Psoas muscle (tissue), 8 donors: ENCODE data around the gene RPL5. TPM values are rescaled to one million over a fixed set of nuclear protein-coding genes. Genes with fewer than 3 reads are reported as not detected.

Experiments
- ATAC-seq, 4 donors: fragments of 200-7000 bp; cut with Tn5 transposase; one replicate each; pipeline ENCODE4 v1.9.1; 2020; ENCODE audit warnings: moderate library complexity in 3 of 4, mild to moderate bottlenecking in 2 of 4
- DNase-seq, 2 donors: peaks; one replicate each; pipeline ENCODE4 v3.0.0-alpha.2; 2020
- H3K27ac ChIP-seq: fragments of 200-600 bp; one replicate; pipeline ENCODE4 v1.8.0; 2022
- H3K27me3 ChIP-seq, 3 donors: fragments of 200-600 bp in 1 of 3; one replicate each; pipeline versions ENCODE4 v1.6.1 to v1.8.0; 2013 to 2022; ENCODE audit warnings: low read length in 2 of 3, mild to moderate bottlenecking in 2 of 3, moderate library complexity in 1 of 3; ENCODE audit not compliant: insufficient read depth in 3 of 3
- H3K36me3 ChIP-seq, 2 donors: fragments of 200-600 bp in 1 of 2; one replicate each; pipeline versions ENCODE4 v1.6.1 to v1.8.0; 2013 to 2022; ENCODE audit warnings: low read depth in 1 of 2, mild to moderate bottlenecking in 1 of 2, moderate library complexity in 1 of 2; ENCODE audit not compliant: insufficient read depth in 1 of 2
- H3K4me1 ChIP-seq: fragments of 200-600 bp; one replicate; pipeline ENCODE4 v1.8.0; 2022
- H3K4me3 ChIP-seq: fragments of 200-600 bp; one replicate; pipeline ENCODE4 v1.8.0; 2022; ENCODE audit warnings: mild to moderate bottlenecking
- H3K9me3 ChIP-seq: fragments of 200-600 bp; one replicate; pipeline ENCODE4 v1.8.0; 2022
- CTCF ChIP-seq: fragments of 200-600 bp; IDR thresholded peaks from one replicate; pipeline ENCODE4 v1.8.0; 2022; ENCODE audit warnings: antibody characterized with exemption
- WGBS, 3 donors: extraction: QIAGEN DNeasy Blood & Tissue Kit; methylation state at CpG; one replicate each; pipeline versions ENCODE4 v1.1.6 to v1.1.7; 2013; 5-methylcytosine and 5-hydroxymethylcytosine counted together
- intact Hi-C, 2 donors: fragments of 100-400 bp; cut with DNase I; formaldehyde crosslinking; loops; one replicate each; pipeline versions ENCODE4 v1.11.0 to v1.14.2; 2022
- polyA plus RNA-seq, 3 donors: library from polyadenylated mRNA; stranded (reverse); fragments of 200-250 nt; gene quantifications; one replicate each; pipeline ENCODE4 v1.2.3, GENCODE V29; 2013
- total RNA-seq, 4 donors: library from RNA; stranded (reverse); fragmentation: NEBNext Ultra II Directional in 2 of 4; extraction: Animal tissue kit (Norgen Biotek cat#: 25700) in 2 of 4; gene quantifications; one replicate each; pipeline versions ENCODE4 v1.2.1 to v1.2.4, GENCODE V29; 2021 to 2023
- donor health status: healthy with polysubstance abuse.
- donor health status: DM: no; HTN: no; CAD: no; lungs with moderate emphysema.
- donor health status: Bipolar disorder and iron deficiency.
- donor health status: healthy.
- donor health status: DM: yes; HTN: yes; CAD: no.
- donor health status: DM: no; HTN: no; CAD: no.
- donor health status: DM: no; HTN: no; CAD: no.
- donor health status: DM: yes; HTN: yes; CAD: no.

The RPL5 gene
- total and polyA plus RNA-seq, 7 donors = 353 to 1,760 (median 601) TPM

GRCh38 chr1:92874987-92875386, 43.1 kb downstream of the RPL5 start:
- Histone ChIP-seq H3K27me3 (no peaks in the 10 kb centered on the region), H3K4me3 (no peak overlapping the region), H3K36me3 (peaks cover 0 to 5% of the 10 kb centered on the region in 2 donors), H3K9me3 (no peaks in the 10 kb centered on the region), H3K27ac (no peak overlapping the region), H3K4me1 (no peaks in the 10 kb centered on the region)
- no peak for ATAC-seq
- WGBS, 3 donors = 66 to 88% (median 75%) methylated on average over 2 of the region's 2 CpGs
- intact Hi-C loops = loop anchor here in 1 of 2 donors (5.0 kb wide), 1 partner anchor 67 kb away; no protein-coding TSS in a partner anchor
- DNase-seq = no peak
- TF ChIP-seq CTCF = no peak

DNA sequence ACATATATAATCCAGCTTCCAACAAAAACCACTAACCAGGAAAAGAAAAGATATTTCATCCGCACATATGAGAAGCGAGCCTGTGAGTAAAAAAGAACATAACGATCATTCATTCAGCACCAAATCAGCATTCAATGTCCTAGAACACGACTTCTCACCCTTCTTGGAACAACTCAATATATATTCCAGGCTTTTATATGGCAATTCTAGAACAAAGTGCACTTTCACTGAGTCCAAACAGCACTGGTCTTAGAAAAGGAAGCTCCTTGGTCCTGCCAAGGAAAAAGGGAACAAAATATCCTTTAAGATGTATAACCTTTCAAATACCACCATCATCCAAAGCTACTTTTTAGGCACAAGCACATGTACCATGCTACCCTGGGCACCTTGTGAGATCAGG, 44.5 kb downstream of the RPL5 start:
- Histone ChIP-seq H3K27ac (no peak overlapping the region), H3K27me3 (no peaks in the 10 kb centered on the region), H3K36me3 (peaks cover 0 to 5% of the 10 kb centered on the region in 2 donors), H3K9me3 (no peaks in the 10 kb centered on the region), H3K4me3 (no peak overlapping the region), H3K4me1 (no peaks in the 10 kb centered on the region)
- 59 to 95% (median 86%) methylated on average over 4 of the region's 4 CpGs for WGBS, 3 donors
- ATAC-seq (no peak), DNase-seq (no peak)
- intact Hi-C loops = loop anchor here in 1 of 2 donors (5.0 kb wide), 1 partner anchor 66 kb away; no protein-coding TSS in a partner anchor
- no peak for TF ChIP-seq CTCF

DNA sequence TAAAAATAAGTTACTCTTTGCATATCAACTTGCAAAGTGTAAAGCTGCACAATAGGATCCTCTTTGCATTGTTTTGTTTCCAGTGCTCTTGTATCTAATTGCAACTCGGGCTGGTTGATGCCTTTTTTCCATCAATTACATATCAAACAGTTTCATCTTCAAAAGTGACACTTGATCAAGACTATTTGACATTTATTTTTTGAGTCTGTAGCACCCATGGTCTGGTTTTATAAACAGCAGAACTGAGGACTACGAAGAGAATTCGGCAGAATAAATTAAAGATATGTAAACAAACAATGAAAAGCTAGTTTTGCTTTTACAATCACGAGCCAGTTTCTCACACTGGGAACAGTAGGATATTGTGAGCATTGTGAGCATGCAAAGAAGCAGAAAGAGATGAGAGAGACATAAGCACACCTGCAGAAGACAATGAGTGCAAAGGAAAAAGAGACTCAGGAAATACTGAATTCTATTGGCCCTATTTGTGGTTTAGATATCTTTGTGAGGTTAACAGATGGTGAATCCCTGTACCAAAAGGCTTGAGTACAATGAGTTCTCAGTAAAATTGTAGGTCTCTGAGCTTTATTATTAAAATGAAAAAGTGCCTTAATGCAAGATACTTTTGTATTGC, 45.4 kb downstream of the RPL5 start:
- 64 to 73% (median 67%) methylated on average over 4 of the region's 4 CpGs for WGBS, 3 donors
- Histone ChIP-seq H3K4me3 (no peak overlapping the region), H3K27me3 (no peaks in the 10 kb centered on the region), H3K4me1 (no peaks in the 10 kb centered on the region), H3K9me3 (no peaks in the 10 kb centered on the region), H3K36me3 (peaks cover 0 to 5% of the 10 kb centered on the region in 2 donors), H3K27ac (no peak overlapping the region)
- TF ChIP-seq CTCF = no peak
- DNase-seq = no peak
- intact Hi-C loops = loop anchor here in 1 of 2 donors (5.0 kb wide), 1 partner anchor 65 kb away; no protein-coding TSS in a partner anchor
- ATAC-seq = peak in 1 of 4 donors; percentile 30

- ATAC-seq = peak in 1 of 4 donors; percentile 50
- intact Hi-C loops = loop anchor here in 1 of 2 donors (5.0 kb wide), 1 partner anchor 65 kb away; no protein-coding TSS in a partner anchor
- Histone ChIP-seq H3K36me3 (peaks cover 0 to 5% of the 10 kb centered on the region in 2 donors), H3K4me3 (no peak overlapping the region), H3K27me3 (no peaks in the 10 kb centered on the region), H3K9me3 (no peaks in the 10 kb centered on the region), H3K27ac (peak overlapping the region; percentile 19), H3K4me1 (no peaks in the 10 kb centered on the region)
- 37 to 64% (median 40%) methylated on average over 4 of the region's 4 CpGs for WGBS, 3 donors
- no peak for TF ChIP-seq CTCF
- no peak for DNase-seq
These were observed 46.0 kb downstream of the RPL5 start for GRCh38 chr1:92877792-92878191.
